BLaER1 (cell line): ENCODE measurements around the gene GRN.
A peak's percentile ranks its signal among the peaks of the same experiment; 100 is the strongest.
"Not testable (repeated sequence)": the region's sequence is repeated elsewhere in the genome, so short reads cannot be mapped to it uniquely, and the experiment has no call there.

Experiments
- H3K27ac ChIP-seq: shearing (Covaris generic); formaldehyde crosslinking; 2 replicates; pipeline ENCODE4 v1.8.1; 2022
- H3K27me3 ChIP-seq: shearing (Covaris generic); formaldehyde crosslinking; 2 replicates; pipeline ENCODE4 v1.8.1; 2022
- H3K36me3 ChIP-seq: shearing (Covaris generic); formaldehyde crosslinking; 2 replicates; pipeline ENCODE4 v1.8.1; 2022
- H3K4me1 ChIP-seq: shearing (Covaris generic); formaldehyde crosslinking; 2 replicates; pipeline ENCODE4 v1.8.1; 2022
- H3K4me2 ChIP-seq: shearing (Covaris generic); formaldehyde crosslinking; 2 replicates; pipeline ENCODE4 v1.8.1; 2022
- H3K4me3 ChIP-seq: shearing (Covaris generic); formaldehyde crosslinking; 2 replicates; pipeline ENCODE4 v1.8.1; 2022
- H3K9ac ChIP-seq: shearing (Covaris generic); formaldehyde crosslinking; 2 replicates; pipeline ENCODE4 v1.8.1; 2022
- H3K9me3 ChIP-seq: shearing (Covaris generic); formaldehyde crosslinking; 2 replicates; pipeline ENCODE4 v1.8.1; 2022
- H4K20me1 ChIP-seq: shearing (Covaris generic); formaldehyde crosslinking; 2 replicates; pipeline ENCODE4 v1.8.1; 2022
- Cebpa-rat ChIP-seq: shearing (Covaris generic); IDR thresholded peaks from 2 replicates; pipeline ENCODE4 v1.8.1; 2022

The GRN gene

DNA sequence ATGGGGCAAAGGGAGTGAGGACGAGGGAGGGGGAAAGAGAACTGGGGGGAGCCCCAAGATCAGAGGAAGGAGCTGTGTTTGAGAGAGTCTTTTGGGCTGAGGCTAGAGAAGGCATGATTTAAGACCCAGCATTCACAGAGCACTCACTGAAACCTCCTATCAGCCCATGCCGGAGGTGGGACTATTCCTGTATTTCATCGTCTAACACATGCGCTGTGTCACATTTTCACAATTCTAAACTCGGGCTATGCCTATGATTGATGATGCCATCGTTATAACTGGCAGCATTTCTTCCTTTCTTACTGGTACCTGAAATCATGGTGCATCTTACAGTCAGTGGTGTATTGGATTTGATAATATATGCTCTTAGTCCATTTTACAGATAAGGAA, 15.0 kb downstream of the GRN start:
- Histone ChIP-seq H3K36me3 (peaks cover 26% of the 10 kb centered on the region; the same call in 1 of the 2 replicates), H3K27me3 (no peaks in the 10 kb centered on the region; the same call in 1 of the 2 replicates), H3K4me3 (no peak overlapping the region), H3K9ac (no peak overlapping the region), H3K4me1 (peaks cover 54% of the 10 kb centered on the region), H3K9me3 (no peaks in the 10 kb centered on the region), H3K4me2 (no peak overlapping the region), H4K20me1 (peaks cover 63% of the 10 kb centered on the region), H3K27ac (no peak overlapping the region)
- TF ChIP-seq Cebpa-rat, result no peak

DNA sequence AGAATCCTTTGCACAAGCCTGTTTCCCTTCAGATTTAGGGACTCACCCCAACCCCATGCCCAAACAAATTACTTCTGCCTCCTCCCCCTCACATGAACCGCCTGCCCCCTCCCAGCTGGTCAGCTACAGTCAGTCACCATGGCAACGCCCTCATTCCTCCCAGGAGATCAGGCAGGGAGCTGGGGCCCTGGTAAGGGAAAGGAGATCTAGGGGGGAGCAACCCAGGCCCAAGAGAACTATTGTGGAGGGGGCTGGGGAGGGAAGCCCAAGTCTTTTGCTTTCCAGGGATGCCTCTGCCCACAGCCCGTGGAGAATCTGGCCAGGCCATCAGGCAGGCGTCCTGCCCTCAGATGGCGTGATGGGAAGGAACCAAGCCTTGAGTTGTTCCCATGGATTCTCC, 15.7 kb downstream of the GRN start:
- Histone ChIP-seq H3K36me3 (peaks cover 21% of the 10 kb centered on the region; the same call in 1 of the 2 replicates), H3K9me3 (no peaks in the 10 kb centered on the region), H3K4me3 (peak overlapping the region; percentile 13; the same call in 1 of the 2 replicates), H3K9ac (peak overlapping the region; percentile 31; the same call in 1 of the 2 replicates), H3K27ac (no peak overlapping the region), H3K27me3 (no peaks in the 10 kb centered on the region), H4K20me1 (peaks cover 56% of the 10 kb centered on the region), H3K4me2 (peak overlapping the region; percentile 88), H3K4me1 (peaks cover 47% of the 10 kb centered on the region)
- TF ChIP-seq Cebpa-rat, result no peak

DNA sequence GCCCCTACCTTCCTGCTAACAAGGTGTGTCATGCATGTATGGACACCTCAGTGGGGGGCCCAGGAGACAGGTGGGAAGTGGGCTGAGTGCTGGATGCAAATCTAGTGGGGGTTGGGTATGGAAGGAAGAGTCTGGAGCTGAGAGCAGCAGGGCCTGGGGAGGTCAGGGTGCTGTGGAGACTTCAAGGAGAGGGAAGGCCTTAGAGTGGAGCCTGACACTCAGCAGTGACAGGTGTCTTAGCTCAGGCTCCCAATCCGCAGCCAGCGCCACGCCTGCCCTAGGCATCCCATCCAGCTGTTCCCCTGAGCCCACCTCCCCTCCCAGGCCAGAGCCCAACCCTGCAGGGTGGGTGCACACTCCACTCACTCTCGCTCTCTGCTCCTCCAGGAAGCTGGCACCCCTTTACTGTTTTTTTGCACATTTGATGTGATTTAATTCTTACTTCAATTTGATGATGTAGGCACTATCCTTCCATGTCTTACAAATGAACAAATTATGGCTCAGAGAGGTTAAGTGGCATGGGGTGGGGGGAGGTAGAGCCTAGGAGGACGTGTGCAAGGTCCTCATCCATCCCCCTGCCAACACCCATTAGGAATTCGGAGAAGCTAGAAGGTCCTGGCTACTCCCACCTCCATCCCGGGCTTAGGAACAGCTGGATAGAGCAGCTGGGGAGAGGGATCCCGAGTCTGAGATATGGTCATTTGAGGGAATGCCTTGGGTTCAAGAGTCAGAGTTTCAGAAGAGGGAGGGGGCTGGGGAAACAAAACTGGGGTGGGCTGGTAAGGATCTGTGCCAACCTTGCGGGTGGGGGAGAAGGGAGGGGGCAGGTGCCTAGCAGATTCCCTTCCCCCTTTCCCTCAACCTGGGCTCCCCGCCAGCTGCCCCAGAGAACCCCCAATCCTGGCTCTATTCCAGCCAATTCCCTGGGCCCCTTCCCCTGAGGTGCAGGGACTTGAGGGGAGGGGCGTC, 16.5 kb downstream of the GRN start:
- H3K27me3 ChIP-seq, result no peaks in the 10 kb centered on the region
- H3K36me3 ChIP-seq, result 0 out of 2 replicates have a peak, but pooled peaks cover 14% of the 10 kb centered on the region
- no peaks in the 10 kb centered on the region for H3K9me3 ChIP-seq
- H3K4me1 ChIP-seq, result peaks cover 46% of the 10 kb centered on the region
- 0 out of 2 replicates have a peak overlapping the region, but pooled peaks have one; percentile 18 for H3K27ac ChIP-seq
- H3K9ac ChIP-seq, result peak overlapping the region; percentile 31; the same call in 1 of the 2 replicates
- H3K4me2 ChIP-seq, result peak overlapping the region; percentile 88
- TF ChIP-seq Cebpa-rat, result no peak
- peak overlapping the region; percentile 92; the same call in 1 of the 2 replicates for H3K4me3 ChIP-seq
- H4K20me1 ChIP-seq, result peaks cover 49% of the 10 kb centered on the region

- no peaks in the 10 kb centered on the region for H3K27me3 ChIP-seq
- no peak for TF ChIP-seq Cebpa-rat
- H3K9ac ChIP-seq, result peak overlapping the region; percentile 91
- peaks cover 46% of the 10 kb centered on the region for H3K4me1 ChIP-seq
- peak overlapping the region; percentile 88 for H3K4me2 ChIP-seq
- H3K4me3 ChIP-seq, result peak overlapping the region; percentile 92
- peak overlapping the region; percentile 86; the same call in 1 of the 2 replicates for H3K27ac ChIP-seq
- H3K36me3 ChIP-seq, result 0 out of 2 replicates have a peak, but pooled peaks cover 14% of the 10 kb centered on the region
- H3K9me3 ChIP-seq, result no peaks in the 10 kb centered on the region
- H4K20me1 ChIP-seq, result peaks cover 48% of the 10 kb centered on the region
Measured at GRCh38 chr17:44362459-44362948, 17.4 kb downstream of the GRN start.

DNA sequence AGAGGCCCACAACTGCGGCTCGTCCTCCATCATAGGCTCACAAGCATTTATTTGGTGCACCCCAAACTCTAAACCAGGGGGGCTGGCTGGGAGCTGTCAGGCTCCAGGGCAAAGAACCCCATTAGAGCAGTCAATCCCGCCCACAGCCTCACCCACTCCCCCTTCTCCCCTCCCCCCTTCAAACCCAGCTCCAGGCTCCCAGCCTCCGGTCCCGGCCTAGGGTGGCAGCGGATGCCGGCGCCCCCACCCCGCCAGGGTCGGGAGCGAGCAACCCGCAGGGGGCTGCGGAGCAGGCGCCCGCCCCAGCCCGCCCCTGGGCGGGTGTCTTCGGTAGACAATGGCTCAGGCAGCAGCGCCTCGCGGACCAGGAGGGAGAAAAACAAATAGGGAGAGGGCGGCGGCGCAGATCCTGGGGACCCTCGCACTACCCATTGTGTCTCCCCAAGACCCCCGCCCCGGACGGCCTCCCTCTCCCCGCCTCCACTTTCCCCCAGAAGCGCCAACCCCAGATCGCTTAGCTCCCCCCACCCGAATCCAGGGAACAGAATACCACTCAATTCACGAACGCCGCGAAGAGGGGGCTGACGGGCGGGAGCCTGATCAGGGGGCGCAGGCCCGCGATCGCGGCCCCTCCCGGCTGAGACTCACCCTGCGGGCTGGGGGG, 18.0 kb downstream of the GRN start:
- Histone ChIP-seq H3K27ac (peak overlapping the region; percentile 86), H3K4me3 (peak overlapping the region; percentile 92), H3K4me1 (peaks cover 45% of the 10 kb centered on the region), H3K27me3 (no peaks in the 10 kb centered on the region), H3K36me3 (0 out of 2 replicates have a peak, but pooled peaks cover 10% of the 10 kb centered on the region), H3K4me2 (peak overlapping the region; percentile 88), H4K20me1 (peaks cover 43% of the 10 kb centered on the region), H3K9me3 (no peaks in the 10 kb centered on the region), H3K9ac (peak overlapping the region; percentile 91)
- no peak for TF ChIP-seq Cebpa-rat

DNA sequence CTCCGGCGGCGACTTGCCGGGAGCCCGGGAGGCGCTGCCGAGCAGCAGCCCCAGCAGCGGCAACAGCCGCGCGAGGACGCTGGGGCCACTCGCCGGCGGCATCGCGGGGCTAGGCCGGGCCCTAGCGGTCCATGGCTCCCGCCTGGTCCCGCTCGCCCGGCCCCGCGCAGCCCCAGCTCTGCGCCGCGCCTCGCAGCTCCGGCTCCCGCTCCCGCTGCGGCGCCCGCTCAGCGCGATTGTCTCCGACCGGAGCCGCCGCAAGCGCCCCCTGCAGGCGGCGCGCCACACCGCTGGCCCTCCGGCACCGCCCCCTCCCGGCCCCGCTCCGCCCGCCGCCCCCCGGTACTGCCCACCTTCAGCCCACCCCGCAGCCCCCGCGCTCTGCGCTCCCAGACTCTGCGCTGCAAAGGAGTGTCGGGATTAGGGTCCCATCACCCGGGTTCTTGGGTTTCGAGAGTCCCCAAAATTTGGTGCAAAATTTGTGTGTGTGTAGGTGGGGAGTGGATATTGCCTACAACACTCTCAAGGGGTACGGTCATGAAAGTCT, 18.6 kb downstream of the GRN start, which contains the start of gene FAM171A2:
TSS of gene FAM171A2 (minus strand) at position 241 of the 547 bp plus-strand sequence. CDS start at position 102, 139 bp downstream.
- peak within 1 kb of the TSS; percentile 88 for H3K4me2 ChIP-seq
- H3K27me3 ChIP-seq, result no peaks in the 10 kb centered on the region
- no peak for TF ChIP-seq Cebpa-rat
- H3K36me3 ChIP-seq, result 0 out of 2 replicates have a peak, but pooled peaks cover 6% of the 10 kb centered on the region
- H3K9me3 ChIP-seq, result no peaks in the 10 kb centered on the region
- H3K27ac ChIP-seq, result peak within 1 kb of the TSS; percentile 86
- peaks cover 37% of the 10 kb centered on the region for H4K20me1 ChIP-seq
- peak within 1 kb of the TSS; percentile 91 for H3K9ac ChIP-seq
- H3K4me3 ChIP-seq, result peak within 1 kb of the TSS; percentile 92
- peaks cover 39% of the 10 kb centered on the region for H3K4me1 ChIP-seq

DNA sequence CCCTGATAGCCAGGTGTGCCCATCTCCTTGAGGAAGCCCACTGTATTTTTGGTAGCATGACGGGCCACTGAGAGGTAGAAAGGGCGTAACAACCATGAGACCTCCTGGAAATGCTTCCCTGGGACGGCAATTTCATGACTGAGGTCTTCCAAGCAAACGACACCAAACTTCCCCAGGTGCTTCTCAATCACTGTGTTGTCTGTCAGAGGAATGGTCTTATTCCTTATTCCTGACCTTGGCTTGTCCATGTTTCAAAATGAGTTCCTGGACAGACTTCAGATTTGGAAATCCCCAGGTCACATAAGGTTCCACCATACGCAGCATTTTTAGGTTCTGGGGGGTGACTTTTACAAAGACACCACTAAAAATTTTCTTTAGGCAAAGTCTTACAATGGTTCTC, 19.9 kb downstream of the GRN start:
- Histone ChIP-seq H4K20me1 (peaks cover 25% of the 10 kb centered on the region), H3K4me1 (peaks cover 28% of the 10 kb centered on the region)
- H3K27me3 ChIP-seq, H3K9me3 ChIP-seq, H3K4me2 ChIP-seq, H3K9ac ChIP-seq, H3K36me3 ChIP-seq, H3K4me3 ChIP-seq, H3K27ac ChIP-seq: not testable (repeated sequence)

DNA sequence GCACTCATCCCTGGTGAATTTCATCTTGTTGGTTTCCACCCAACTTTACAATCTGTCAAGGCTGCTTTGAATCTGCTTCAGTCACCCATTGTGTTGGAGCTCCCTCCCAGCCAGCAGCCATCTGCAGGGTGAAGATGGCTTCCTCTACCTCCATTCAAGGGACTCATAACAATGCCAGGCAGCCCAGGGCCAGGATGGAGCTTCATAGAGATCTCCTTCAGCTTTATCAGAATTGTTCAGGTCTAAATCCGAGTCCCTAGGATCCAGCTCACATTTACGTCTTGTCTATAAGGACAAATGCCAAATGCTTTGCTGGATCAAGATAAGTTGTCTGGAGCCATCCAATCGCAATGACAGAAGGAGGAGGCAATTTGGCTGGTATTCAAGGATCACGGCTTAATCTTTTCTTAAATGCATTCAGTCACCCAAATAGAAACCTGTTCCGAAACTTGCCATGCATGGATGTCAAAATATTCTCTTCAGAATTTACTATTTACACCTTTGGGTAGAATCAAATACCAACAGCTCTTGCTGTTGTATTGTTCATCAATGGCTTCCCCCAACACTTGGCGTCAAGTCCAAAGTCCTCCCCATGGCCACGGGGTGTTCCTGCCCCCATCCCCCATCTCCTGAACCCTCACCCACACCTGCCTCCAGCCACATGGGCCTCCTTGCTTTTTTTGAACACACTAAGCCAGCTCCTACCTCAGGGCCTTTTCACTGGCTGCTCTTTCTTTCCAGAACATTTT, 22.3 kb downstream of the GRN start:
- Histone ChIP-seq H3K9ac (no peak overlapping the region), H3K36me3 (no peaks in the 10 kb centered on the region), H3K27me3 (no peaks in the 10 kb centered on the region), H3K27ac (no peak overlapping the region), H3K4me2 (no peak overlapping the region), H3K9me3 (no peaks in the 10 kb centered on the region), H4K20me1 (peaks cover 2% of the 10 kb centered on the region), H3K4me1 (peaks cover 5% of the 10 kb centered on the region), H3K4me3 (no peak overlapping the region)
- no peak for TF ChIP-seq Cebpa-rat

GRCh38 chr17:44368391-44369243, 23.5 kb downstream of the GRN start:
- H3K27ac ChIP-seq, H3K9ac ChIP-seq, H3K27me3 ChIP-seq, H3K4me3 ChIP-seq, H4K20me1 ChIP-seq, H3K36me3 ChIP-seq, H3K4me1 ChIP-seq, H3K4me2 ChIP-seq, H3K9me3 ChIP-seq: not testable (repeated sequence)

- H4K20me1 ChIP-seq, H3K36me3 ChIP-seq, H3K4me2 ChIP-seq, H3K4me3 ChIP-seq, H3K9me3 ChIP-seq, H3K27ac ChIP-seq, H3K9ac ChIP-seq, H3K4me1 ChIP-seq, H3K27me3 ChIP-seq: not testable (repeated sequence)
Measured at GRCh38 chr17:44369414-44370023, 24.4 kb downstream of the GRN start.
